ENCODE measurements around the gene FLNA. TPM values are rescaled to one million over a fixed set of nuclear protein-coding genes. Genes with fewer than 3 reads are reported as not detected.

Gene FLNA
- total and polyA plus RNA-seq, 2 experiments from 2014 or later = 396 to 468 TPM

GRCh38 chrX:154366666-154367055 is 7.8 kb downstream of the FLNA start:
- H4K20me1 ChIP-seq (ENCODE audit: insufficient read depth, poor library complexity, severe bottlenecking) = peaks cover 11% of the 10 kb centered on the region
- H3K4me1 ChIP-seq (ENCODE audit: insufficient read depth) = peaks cover 8% of the 10 kb centered on the region
- peaks cover 32% of the 10 kb centered on the region for H3K79me2 ChIP-seq
- no peaks in the 10 kb centered on the region for H3K36me3 ChIP-seq (replicated peaks; ENCODE audit: insufficient read depth, low read depth)
- no peaks in the 10 kb centered on the region for H3K9me3 ChIP-seq (ENCODE audit: low read depth)
- no peak for DNase-seq (ENCODE audit: low spot score)
- WGBS (ENCODE audit: low lambda C conversion rate, missing lambda C conversion rate) = 89% methylated on average over 11 of the region's 11 CpGs
- TF ChIP-seq EZH2 (IDR thresholded peaks at IDR 0.05; ENCODE audit: borderline replicate concordance) = no peak
- no peak for TF ChIP-seq EZH2phosphoT487 (IDR thresholded peaks at IDR 0.05; ENCODE audit: low read depth, severe bottlenecking, unreplicated experiment)
- TF ChIP-seq CTCF (IDR thresholded peaks at IDR 0.05; ENCODE audit: poor library complexity) = no peak
- no peak overlapping the region for H3K4me3 ChIP-seq
- no peak overlapping the region for H3K27ac ChIP-seq
- H2AFZ ChIP-seq = no peak overlapping the region
- H3K27me3 ChIP-seq = no peaks in the 10 kb centered on the region
- no peak overlapping the region for H3K4me2 ChIP-seq
- H3K9me2 ChIP-seq (replicated peaks; ENCODE audit: insufficient read depth) = no peaks in the 10 kb centered on the region

GRCh38 chrX:154365997-154366665 is 8.3 kb downstream of the FLNA start:
- no peaks in the 10 kb centered on the region for H3K36me3 ChIP-seq (replicated peaks; ENCODE audit: insufficient read depth, low read depth)
- H3K27me3 ChIP-seq = no peaks in the 10 kb centered on the region
- TF ChIP-seq CTCF (IDR thresholded peaks at IDR 0.05; ENCODE audit: poor library complexity) = no peak
- H3K4me1 ChIP-seq (ENCODE audit: insufficient read depth) = peaks cover 8% of the 10 kb centered on the region
- no peak overlapping the region for H3K4me2 ChIP-seq
- 92% methylated on average over 29 of the region's 32 CpGs for WGBS (ENCODE audit: low lambda C conversion rate, missing lambda C conversion rate)
- no peak overlapping the region for H3K27ac ChIP-seq
- H3K9me3 ChIP-seq (ENCODE audit: low read depth) = no peaks in the 10 kb centered on the region
- H4K20me1 ChIP-seq (ENCODE audit: insufficient read depth, poor library complexity, severe bottlenecking) = peaks cover 11% of the 10 kb centered on the region
- peaks cover 32% of the 10 kb centered on the region for H3K79me2 ChIP-seq
- no peak for DNase-seq (ENCODE audit: low spot score)
- no peak overlapping the region for H3K4me3 ChIP-seq
- H2AFZ ChIP-seq = no peak overlapping the region
- no peaks in the 10 kb centered on the region for H3K9me2 ChIP-seq (replicated peaks; ENCODE audit: insufficient read depth)

GRCh38 chrX:154365052-154365600 is 9.3 kb downstream of the FLNA start:
- Histone ChIP-seq H3K9me2 (replicated peaks; ENCODE audit: insufficient read depth) (no peaks in the 10 kb centered on the region), H4K20me1 (ENCODE audit: insufficient read depth, poor library complexity, severe bottlenecking) (peaks cover 11% of the 10 kb centered on the region), H3K4me3 (no peak overlapping the region), H3K79me2 (peaks cover 30% of the 10 kb centered on the region), H3K36me3 (replicated peaks; ENCODE audit: insufficient read depth, low read depth) (no peaks in the 10 kb centered on the region), H2AFZ (no peak overlapping the region), H3K4me2 (no peak overlapping the region), H3K4me1 (ENCODE audit: insufficient read depth) (peaks cover 8% of the 10 kb centered on the region), H3K27me3 (no peaks in the 10 kb centered on the region), H3K27ac (no peak overlapping the region), H3K9me3 (ENCODE audit: low read depth) (no peaks in the 10 kb centered on the region)
- WGBS (ENCODE audit: low lambda C conversion rate, missing lambda C conversion rate) = 87% methylated on average over 20 of the region's 20 CpGs
- DNase-seq (ENCODE audit: low spot score) = no peak
- no peak for TF ChIP-seq CTCF (IDR thresholded peaks at IDR 0.05; ENCODE audit: poor library complexity)
- TF ChIP-seq EZH2 (IDR thresholded peaks at IDR 0.05; ENCODE audit: borderline replicate concordance) = no peak
- TF ChIP-seq EZH2phosphoT487 (IDR thresholded peaks at IDR 0.05; ENCODE audit: low read depth, severe bottlenecking, unreplicated experiment) = no peak

Measured in hepatocyte (in vitro differentiated cells).